DND-41 (cell line): ENCODE data around the gene REEP2.

Source experiments
- CTCF ChIP-seq: IDR thresholded peaks from 2 replicates; pipeline ENCODE4 v1.5.1; 2012; ENCODE audit warnings: borderline replicate concordance, low read length, moderate library complexity, mild to moderate bottlenecking; ENCODE audit not compliant: poor library complexity, severe bottlenecking; ENCODE audit errors: extremely low read depth
- EZH2 ChIP-seq: IDR thresholded peaks from 3 replicates; pipeline ENCODE4 v1.6.1; 2012; ENCODE audit warnings: borderline replicate concordance, low read depth, mild to moderate bottlenecking, moderate library complexity, low read length, inconsistent platforms; ENCODE audit not compliant: severe bottlenecking

- no peak for TF ChIP-seq CTCF
- TF ChIP-seq EZH2, result no peak
These were observed 28.2 kb downstream of the REEP2 start for GRCh38 chr5:138466900-138467710.
